Measurements from ENCODE around the gene PHF19. TPM values are rescaled to one million over a fixed set of nuclear protein-coding genes. Genes with fewer than 3 reads are reported as not detected.
A peak's percentile ranks its signal among the peaks of the same experiment; 100 is the strongest.

The PHF19 gene
- total RNA-seq, 2 donors from 2014 or later: 166 to 222 TPM

DNA sequence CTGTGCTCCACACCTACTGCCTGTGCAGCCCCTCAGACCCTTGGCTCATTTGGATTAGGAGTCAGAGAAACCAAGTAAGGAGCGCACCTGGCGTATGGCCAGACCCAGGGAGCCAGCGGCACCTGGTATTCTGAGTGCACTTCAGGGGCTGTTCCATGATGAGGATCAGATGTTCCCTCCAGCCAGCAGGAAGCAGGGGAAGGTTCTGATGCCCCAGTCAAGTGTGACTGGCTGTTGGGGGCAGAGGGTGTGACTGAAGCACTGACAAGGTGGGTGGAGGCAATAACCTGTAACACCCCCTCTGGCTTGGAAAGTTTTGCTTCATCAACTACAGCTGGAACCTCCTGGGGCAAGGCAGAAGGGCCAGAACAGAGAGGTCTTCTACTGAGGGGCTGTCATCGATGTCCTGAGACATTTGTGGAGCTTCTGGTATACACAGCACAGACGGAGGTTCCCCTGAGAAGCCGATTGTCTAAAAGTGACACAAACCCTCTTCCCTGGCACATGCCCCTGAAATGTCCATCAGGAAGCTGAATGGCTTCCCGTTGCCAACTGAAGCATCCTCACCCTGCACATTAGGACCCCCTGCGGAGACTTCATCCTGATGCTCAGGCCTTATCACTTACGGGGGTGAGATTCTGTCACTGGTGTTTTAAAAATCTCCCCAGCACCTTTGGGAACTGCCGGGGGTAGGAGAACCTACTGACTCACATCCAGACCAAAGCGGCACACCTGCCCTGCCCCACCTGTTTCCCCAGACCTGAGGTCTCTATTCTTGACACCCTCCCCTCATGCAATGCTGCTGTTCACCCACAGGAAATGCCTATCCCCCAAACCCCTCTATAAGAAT lies 28.6 kb upstream of the PHF19 start:
- ATAC-seq (replicated peaks in 1 of 2): peak; percentile 27 to 31
- peak overlapping the region; percentile 85 for H3K27ac Mint-ChIP-seq
- peak; percentile 53 to 54 for DNase-seq
- peaks cover 17 to 42% of the 10 kb centered on the region in 2 donors for H3K36me3 Mint-ChIP-seq (ENCODE audit: insufficient read depth in 2 of 2)
- no peaks in the 10 kb centered on the region for H3K27me3 Mint-ChIP-seq (ENCODE audit: low read depth)
- H3K4me3 Mint-ChIP-seq: peak overlapping the region; percentile 17 to 51
- no peaks in the 10 kb centered on the region for H3K9me3 Mint-ChIP-seq
- H3K4me1 Mint-ChIP-seq (ENCODE audit: low read depth): peaks cover 96% of the 10 kb centered on the region

DNA sequence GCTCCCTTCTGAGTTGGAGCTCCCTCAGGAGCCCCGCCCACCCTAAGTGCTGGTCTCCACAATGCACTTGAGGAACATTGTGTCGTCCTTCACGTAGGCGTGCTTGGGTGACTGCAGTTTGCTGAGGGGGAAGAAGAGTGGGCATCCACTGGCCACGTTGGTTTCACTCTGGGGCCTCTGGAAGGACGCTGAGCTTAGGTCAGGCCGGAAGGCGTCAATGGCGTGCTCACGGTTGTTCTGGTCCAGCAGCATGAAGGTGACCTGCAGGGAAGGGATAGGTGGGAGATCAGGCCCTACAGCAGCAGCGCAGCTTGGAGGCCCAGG lies 28.0 kb upstream of the PHF19 start:
- no peak for ATAC-seq (replicated peaks in 1 of 2)
- Mint-ChIP-seq H3K27me3 (ENCODE audit: low read depth) (no peaks in the 10 kb centered on the region), H3K4me3 (peak overlapping the region; percentile 17 to 44), H3K27ac (peak overlapping the region; percentile 85), H3K4me1 (ENCODE audit: low read depth) (peaks cover 96% of the 10 kb centered on the region), H3K36me3 (ENCODE audit: insufficient read depth in 2 of 2) (peaks cover 17 to 38% of the 10 kb centered on the region in 2 donors), H3K9me3 (no peaks in the 10 kb centered on the region)
- DNase-seq: no peak

GRCh38 chr9:120904061-120904977 lies 27.3 kb upstream of the PHF19 start:
- H3K4me1 Mint-ChIP-seq (ENCODE audit: low read depth): peaks cover 95% of the 10 kb centered on the region
- H3K4me3 Mint-ChIP-seq: peak overlapping the region; percentile 17 to 44

DNA sequence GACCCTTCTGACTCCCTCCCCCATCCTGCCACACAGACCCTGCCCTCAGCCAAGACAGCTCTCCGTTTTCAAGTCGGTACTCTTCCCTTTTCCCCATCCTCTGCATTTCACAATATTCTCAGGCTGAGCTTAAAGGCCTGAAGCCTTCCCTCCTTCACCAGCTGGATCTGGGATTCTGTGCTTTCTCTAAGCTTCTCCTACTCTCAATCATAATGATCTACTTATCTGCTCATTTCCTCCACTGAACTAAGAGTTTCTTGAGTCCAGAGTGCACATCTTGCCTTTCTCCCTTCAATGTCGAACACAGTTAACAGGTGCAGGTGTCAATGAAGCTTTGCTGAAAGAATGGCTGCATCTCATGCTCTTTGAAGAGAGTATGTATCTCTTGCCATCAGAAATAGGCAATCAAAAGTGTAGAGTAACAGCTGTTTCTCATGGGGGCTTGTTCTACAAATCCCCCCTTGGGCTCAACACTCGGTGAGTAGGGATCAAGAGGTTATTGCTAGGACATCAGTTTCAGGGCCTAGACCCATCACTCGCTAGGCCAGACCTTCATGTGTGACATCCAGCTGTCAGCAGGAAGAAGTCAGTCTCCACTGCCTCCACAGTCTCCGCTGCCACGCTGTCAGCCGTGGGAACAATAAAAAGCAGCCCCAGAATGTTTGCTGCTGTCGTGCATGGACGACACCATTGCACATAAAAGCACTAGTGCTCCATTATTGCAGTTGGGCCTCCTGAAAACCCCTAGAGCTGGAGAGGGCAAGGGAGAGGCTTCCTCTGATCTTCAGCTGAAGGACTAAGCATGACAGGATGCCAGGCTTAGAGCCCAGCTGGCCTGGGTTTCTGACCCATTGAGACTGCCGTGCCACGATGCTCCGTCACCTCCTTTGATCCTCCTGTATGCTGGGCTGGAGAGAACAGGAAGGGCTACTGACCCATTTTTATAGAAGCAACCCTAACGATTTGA lies 25.9 kb upstream of the PHF19 start:
- Mint-ChIP-seq H3K27me3 (ENCODE audit: low read depth) (no peaks in the 10 kb centered on the region), H3K4me3 (peak overlapping the region; percentile 6 to 35), H3K4me1 (ENCODE audit: low read depth) (peaks cover 96% of the 10 kb centered on the region), H3K9me3 (no peaks in the 10 kb centered on the region), H3K36me3 (ENCODE audit: insufficient read depth in 2 of 2) (peaks cover 11 to 30% of the 10 kb centered on the region in 2 donors), H3K27ac (peak overlapping the region; percentile 83)
- DNase-seq: no peak
- peak; percentile 2 to 6 for ATAC-seq (replicated peaks in 1 of 2)

More at GRCh38 chr9:120904061-120904977, 27.3 kb upstream of the PHF19 start:
- ATAC-seq (replicated peaks in 1 of 2) (peak; percentile 27 to 44), DNase-seq (peak in 1 of 2 donors; percentile 34)
- Mint-ChIP-seq H3K27ac (peak overlapping the region; percentile 90), H3K27me3 (ENCODE audit: low read depth) (no peaks in the 10 kb centered on the region), H3K36me3 (ENCODE audit: insufficient read depth in 2 of 2) (peaks cover 15 to 37% of the 10 kb centered on the region in 2 donors), H3K9me3 (no peaks in the 10 kb centered on the region)

- no peaks in the 10 kb centered on the region for H3K27me3 Mint-ChIP-seq (ENCODE audit: low read depth)
- no peak for ATAC-seq (replicated peaks in 1 of 2)
- no peak for DNase-seq
- H3K4me1 Mint-ChIP-seq (ENCODE audit: low read depth): peaks cover 94% of the 10 kb centered on the region
- no peak overlapping the region for H3K4me3 Mint-ChIP-seq
- no peaks in the 10 kb centered on the region for H3K9me3 Mint-ChIP-seq
- H3K36me3 Mint-ChIP-seq (ENCODE audit: insufficient read depth in 2 of 2): peaks cover 9 to 22% of the 10 kb centered on the region in 2 donors
- H3K27ac Mint-ChIP-seq: peak overlapping the region; percentile 83
These were observed 25.0 kb upstream of the PHF19 start for GRCh38 chr9:120901755-120902568.

GRCh38 chr9:120900824-120901223 lies 23.8 kb upstream of the PHF19 start:
- Mint-ChIP-seq H3K4me3 (no peak overlapping the region), H3K36me3 (ENCODE audit: insufficient read depth in 2 of 2) (peaks cover 6 to 17% of the 10 kb centered on the region in 2 donors)

GRCh38 chr9:120899490-120900068 lies 22.6 kb upstream of the PHF19 start:
- DNase-seq: no peak
- no peak for ATAC-seq (replicated peaks in 1 of 2)
- Mint-ChIP-seq H3K27ac (peak overlapping the region; percentile 89), H3K9me3 (no peaks in the 10 kb centered on the region), H3K4me3 (no peak overlapping the region), H3K36me3 (ENCODE audit: insufficient read depth in 2 of 2) (peaks cover 3 to 12% of the 10 kb centered on the region in 2 donors), H3K27me3 (ENCODE audit: low read depth) (no peaks in the 10 kb centered on the region), H3K4me1 (ENCODE audit: low read depth) (peaks cover 92% of the 10 kb centered on the region)

More at GRCh38 chr9:120900824-120901223, 23.8 kb upstream of the PHF19 start:
- H3K4me1 Mint-ChIP-seq (ENCODE audit: low read depth): peaks cover 94% of the 10 kb centered on the region
- no peaks in the 10 kb centered on the region for H3K27me3 Mint-ChIP-seq (ENCODE audit: low read depth)
- ATAC-seq (replicated peaks in 1 of 2) (no peak), DNase-seq (no peak)
- no peaks in the 10 kb centered on the region for H3K9me3 Mint-ChIP-seq
- peak overlapping the region; percentile 89 for H3K27ac Mint-ChIP-seq

- Mint-ChIP-seq H3K4me1 (ENCODE audit: low read depth) (peaks cover 89% of the 10 kb centered on the region), H3K27me3 (ENCODE audit: low read depth) (no peaks in the 10 kb centered on the region), H3K4me3 (peak overlapping the region in 1 of 2 donors; percentile 31), H3K36me3 (ENCODE audit: insufficient read depth in 2 of 2) (peaks cover 3 to 10% of the 10 kb centered on the region in 2 donors), H3K27ac (peak overlapping the region; percentile 70), H3K9me3 (no peaks in the 10 kb centered on the region)
- no peak for DNase-seq
- no peak for ATAC-seq (replicated peaks in 1 of 2)
These were observed 21.4 kb upstream of the PHF19 start for GRCh38 chr9:120898396-120898795.

GRCh38 chr9:120895951-120896350 lies 19.0 kb upstream of the PHF19 start:
- H3K4me3 Mint-ChIP-seq: no peak overlapping the region
- H3K9me3 Mint-ChIP-seq: no peaks in the 10 kb centered on the region
- peaks cover 2 to 5% of the 10 kb centered on the region in 2 donors for H3K36me3 Mint-ChIP-seq (ENCODE audit: insufficient read depth in 2 of 2)
- no peaks in the 10 kb centered on the region for H3K27me3 Mint-ChIP-seq (ENCODE audit: low read depth)
- peak overlapping the region; percentile 43 for H3K27ac Mint-ChIP-seq
- DNase-seq (no peak), ATAC-seq (replicated peaks in 1 of 2) (no peak)
- peaks cover 92% of the 10 kb centered on the region for H3K4me1 Mint-ChIP-seq (ENCODE audit: low read depth)

GRCh38 chr9:120894321-120895148 lies 17.5 kb upstream of the PHF19 start:
- H3K4me1 Mint-ChIP-seq (ENCODE audit: low read depth): peaks cover 92% of the 10 kb centered on the region
- no peak overlapping the region for H3K4me3 Mint-ChIP-seq
- H3K27me3 Mint-ChIP-seq (ENCODE audit: low read depth): no peaks in the 10 kb centered on the region
- no peak for ATAC-seq (replicated peaks in 1 of 2)
- H3K27ac Mint-ChIP-seq: no peak overlapping the region
- no peaks in the 10 kb centered on the region for H3K9me3 Mint-ChIP-seq
- peaks cover 2% of the 10 kb centered on the region in 2 donors for H3K36me3 Mint-ChIP-seq (ENCODE audit: insufficient read depth in 2 of 2)
- no peak for DNase-seq

Data from activated T-cell treated with anti-CD3 and anti-CD28 coated beads, Interleukin-2, amount 50 U/mL, for 72 hours (primary cell).